22Rv1 (cell line): Measurements from ENCODE around the gene CARMIL1.

Experiments
- H3K27ac ChIP-seq: fragments of 450-650 bp; 2 replicates; pipeline ENCODE4 v1.5.1; 2017
- ZFX ChIP-seq: fragments of 450-650 bp; IDR thresholded peaks from 2 replicates; pipeline ENCODE4 v1.6.1; 2017; ENCODE audit warnings: antibody characterized with exemption, borderline replicate concordance
- TF ChIP-seq, protein P1 (sequence below): fragments of 450-650 bp; IDR thresholded peaks from 2 replicates; pipeline ENCODE4 v1.5.1; 2017; ENCODE audit warnings: mild to moderate bottlenecking

Gene CARMIL1

DNA sequence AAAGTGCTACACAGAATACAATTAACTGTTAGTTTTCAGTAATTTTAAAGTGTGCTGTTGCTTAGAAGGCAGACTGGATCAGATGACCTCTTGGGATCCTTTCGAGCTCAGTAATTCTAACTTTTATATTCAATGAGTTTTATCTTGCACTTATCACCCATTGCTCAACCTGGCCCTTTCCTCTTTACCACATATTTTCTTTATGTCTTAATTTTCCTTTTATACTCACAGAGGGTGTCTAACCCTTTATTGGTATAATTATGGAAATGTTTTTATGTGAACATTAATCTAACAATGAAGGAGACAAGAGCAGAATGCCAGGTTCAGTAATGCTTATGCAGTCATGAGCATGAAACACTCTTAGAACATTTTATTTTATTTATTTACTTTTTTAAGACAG, 39.7 kb upstream of the CARMIL1 start:
- no peak overlapping the region for H3K27ac ChIP-seq
- TF ChIP-seq, protein P1, sequence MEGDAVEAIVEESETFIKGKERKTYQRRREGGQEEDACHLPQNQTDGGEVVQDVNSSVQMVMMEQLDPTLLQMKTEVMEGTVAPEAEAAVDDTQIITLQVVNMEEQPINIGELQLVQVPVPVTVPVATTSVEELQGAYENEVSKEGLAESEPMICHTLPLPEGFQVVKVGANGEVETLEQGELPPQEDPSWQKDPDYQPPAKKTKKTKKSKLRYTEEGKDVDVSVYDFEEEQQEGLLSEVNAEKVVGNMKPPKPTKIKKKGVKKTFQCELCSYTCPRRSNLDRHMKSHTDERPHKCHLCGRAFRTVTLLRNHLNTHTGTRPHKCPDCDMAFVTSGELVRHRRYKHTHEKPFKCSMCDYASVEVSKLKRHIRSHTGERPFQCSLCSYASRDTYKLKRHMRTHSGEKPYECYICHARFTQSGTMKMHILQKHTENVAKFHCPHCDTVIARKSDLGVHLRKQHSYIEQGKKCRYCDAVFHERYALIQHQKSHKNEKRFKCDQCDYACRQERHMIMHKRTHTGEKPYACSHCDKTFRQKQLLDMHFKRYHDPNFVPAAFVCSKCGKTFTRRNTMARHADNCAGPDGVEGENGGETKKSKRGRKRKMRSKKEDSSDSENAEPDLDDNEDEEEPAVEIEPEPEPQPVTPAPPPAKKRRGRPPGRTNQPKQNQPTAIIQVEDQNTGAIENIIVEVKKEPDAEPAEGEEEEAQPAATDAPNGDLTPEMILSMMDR: no peak
- no peak for TF ChIP-seq ZFX

- TF ChIP-seq, protein P1: no peak
- TF ChIP-seq ZFX: no peak
- no peak overlapping the region for H3K27ac ChIP-seq
Observed at GRCh38 chr6:25242567-25242966, 36.6 kb upstream of the CARMIL1 start.

- no peak overlapping the region for H3K27ac ChIP-seq
- TF ChIP-seq, protein P1: no peak
- no peak for TF ChIP-seq ZFX
Observed at GRCh38 chr6:25244865-25245264, 34.3 kb upstream of the CARMIL1 start.

DNA sequence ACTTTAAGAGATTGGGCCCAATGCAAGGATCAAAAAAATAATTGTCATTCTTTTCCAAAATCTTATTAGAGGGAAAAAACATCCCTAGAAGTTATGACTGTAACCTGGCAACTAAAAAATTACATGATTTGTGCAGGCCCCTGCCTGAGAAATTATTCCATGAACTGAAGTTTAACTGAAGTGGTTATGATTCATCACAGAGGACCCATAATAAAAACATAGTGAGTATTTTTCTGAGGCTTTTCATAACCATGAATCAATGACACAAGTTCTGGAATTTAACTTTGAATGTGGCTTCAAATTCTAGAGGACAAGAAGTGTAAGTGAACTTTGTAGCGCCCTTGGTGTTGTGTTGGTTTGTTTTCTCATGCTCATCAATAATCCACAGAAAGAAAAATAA, 31.1 kb upstream of the CARMIL1 start:
- no peak overlapping the region for H3K27ac ChIP-seq
- TF ChIP-seq, protein P1: no peak
- no peak for TF ChIP-seq ZFX

DNA sequence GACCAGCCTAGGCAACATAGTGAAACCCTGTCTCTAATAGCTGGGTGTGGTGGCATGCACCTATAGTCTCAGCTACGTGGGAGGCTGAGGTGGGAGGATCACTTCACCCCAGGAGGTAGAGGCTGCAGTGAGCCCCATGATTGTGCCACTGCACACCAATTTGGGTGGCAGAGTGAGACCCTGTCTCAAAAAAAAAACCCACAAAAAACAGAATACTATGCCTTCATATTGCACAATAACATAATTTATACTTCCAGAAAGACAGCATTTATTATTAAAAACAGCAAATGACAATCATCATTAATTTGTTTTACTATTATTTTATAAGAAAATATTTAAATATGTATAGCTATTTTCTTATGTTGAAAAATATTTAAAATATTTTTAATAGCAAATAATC, 30.0 kb upstream of the CARMIL1 start:
- TF ChIP-seq, protein P1: no peak
- TF ChIP-seq ZFX: no peak
- H3K27ac ChIP-seq: no peak overlapping the region

- TF ChIP-seq, protein P1: no peak
- TF ChIP-seq ZFX: no peak
- H3K27ac ChIP-seq: no peak overlapping the region
Observed at GRCh38 chr6:25250878-25251277, 28.3 kb upstream of the CARMIL1 start.

DNA sequence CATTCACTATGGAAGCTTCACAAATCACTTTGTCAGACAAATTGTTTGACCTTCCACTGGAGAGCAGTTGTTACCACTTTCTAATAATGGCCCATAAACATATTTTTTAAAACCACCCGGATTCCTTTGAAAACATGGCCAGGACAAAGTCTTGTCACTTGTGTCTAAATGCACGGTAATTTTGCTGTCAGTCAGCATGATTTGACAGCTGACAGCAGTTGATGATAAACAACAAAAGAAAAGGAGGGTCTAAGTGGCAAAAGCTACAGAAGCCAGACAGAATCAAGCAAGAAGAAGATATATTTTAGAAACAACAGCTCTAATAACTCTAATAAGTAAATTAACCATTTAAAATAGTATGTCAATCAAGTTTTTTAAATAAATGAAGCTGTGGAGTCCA, 27.7 kb upstream of the CARMIL1 start:
- H3K27ac ChIP-seq: no peak overlapping the region
- no peak for TF ChIP-seq ZFX
- TF ChIP-seq, protein P1: no peak
